Activated CD4-positive, alpha-beta T cell treated with anti-CD3 and anti-CD28 coated beads for 48 hours (primary cell): ENCODE data around the gene DDX54.
A peak's percentile ranks its signal among the peaks of the same experiment; 100 is the strongest.
"Not testable (repeated sequence)": the region's sequence is repeated elsewhere in the genome, so short reads cannot be mapped to it uniquely, and the experiment has no call there.

Experiments used
- DNase-seq: peaks from one replicate; pipeline ENCODE4 v3.0.0-alpha.2; 2020

DDX54 gene

DNA sequence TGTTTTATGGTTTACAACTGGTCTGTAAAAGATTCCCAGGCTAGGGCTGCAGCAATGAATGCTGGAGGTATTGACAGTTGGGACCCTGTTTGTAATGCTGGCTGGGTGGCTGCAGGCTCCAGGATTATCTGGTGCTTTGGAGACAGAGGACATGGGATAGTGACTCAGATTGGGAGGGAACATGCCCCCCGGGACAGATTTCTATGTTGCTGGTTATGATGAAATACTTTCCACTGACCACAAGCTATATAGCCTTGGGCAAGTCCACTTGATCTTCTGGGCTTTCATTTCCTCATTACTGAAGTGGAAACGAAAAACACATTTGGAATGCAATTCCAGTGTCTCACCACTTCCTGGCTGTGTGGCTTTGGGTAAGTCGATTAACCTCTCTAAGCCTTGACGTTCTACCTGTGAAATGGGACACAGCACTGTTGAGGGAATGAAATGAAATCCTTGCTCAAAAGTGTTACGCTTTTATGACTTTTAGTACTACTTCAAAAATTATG lies 29.7 kb upstream of the DDX54 start:
- no peak for DNase-seq

DNA sequence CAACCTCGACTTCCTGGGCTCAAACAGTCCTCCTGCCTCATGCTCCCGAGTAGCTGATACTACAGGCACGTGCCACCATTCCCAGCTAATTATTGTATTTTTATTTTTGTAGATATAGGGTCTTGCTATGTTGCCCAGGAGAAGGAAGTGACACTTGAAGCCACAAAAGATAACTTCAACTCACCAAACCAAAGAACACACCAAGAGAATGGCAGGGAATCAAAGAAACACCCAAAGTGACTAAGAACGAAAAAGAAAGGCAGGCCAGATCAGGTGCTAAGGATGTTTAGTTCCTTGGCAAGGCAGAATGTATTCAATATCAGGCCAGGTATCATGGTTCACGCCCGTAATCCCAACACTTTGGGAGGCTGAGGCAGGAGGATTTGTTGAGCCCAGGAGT lies 25.9 kb upstream of the DDX54 start:
- DNase-seq: no peak

DNA sequence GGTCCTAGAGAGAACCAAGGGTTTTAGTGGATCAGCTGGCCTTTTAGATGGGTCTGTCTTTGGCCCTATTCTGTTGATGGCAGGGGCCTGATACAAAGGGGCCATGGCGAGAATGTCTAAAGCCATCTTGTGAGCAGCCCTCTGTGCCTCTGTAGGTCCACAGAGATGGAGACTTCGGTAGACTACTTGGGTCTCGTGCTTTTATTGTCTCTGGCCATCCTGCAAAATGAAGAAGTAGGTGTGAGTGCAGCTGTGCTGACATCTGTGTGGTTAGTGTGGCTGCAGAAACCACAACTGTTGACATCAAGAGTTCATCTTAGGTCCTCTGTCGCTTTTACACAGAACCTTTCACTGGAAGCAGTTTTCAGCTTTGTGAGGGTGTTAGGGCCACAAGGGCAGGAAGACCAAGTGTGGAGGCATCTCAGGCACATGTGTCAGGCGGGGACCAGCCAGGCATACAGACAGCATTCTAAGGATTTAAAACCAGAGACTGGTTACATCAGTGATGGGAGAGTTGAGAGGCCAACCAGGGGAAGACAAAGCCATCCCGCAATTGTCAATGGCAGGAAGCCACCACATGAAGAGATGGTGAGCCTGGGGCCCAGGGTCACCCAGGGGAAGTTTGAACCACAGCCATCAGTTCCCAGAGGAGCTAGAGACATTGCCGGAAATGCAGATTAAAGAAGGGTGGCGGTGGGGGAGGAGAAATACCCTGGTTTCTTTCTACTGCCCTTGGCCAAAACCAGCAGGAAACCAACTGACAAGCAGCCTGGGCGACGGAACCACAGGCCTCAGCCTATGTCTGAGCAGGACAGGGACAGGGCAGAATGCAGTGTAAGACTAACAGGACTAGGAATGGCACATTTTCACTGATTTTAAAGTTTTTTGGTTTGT lies 23.0 kb upstream of the DDX54 start:
- DNase-seq: peak; percentile 71

DNA sequence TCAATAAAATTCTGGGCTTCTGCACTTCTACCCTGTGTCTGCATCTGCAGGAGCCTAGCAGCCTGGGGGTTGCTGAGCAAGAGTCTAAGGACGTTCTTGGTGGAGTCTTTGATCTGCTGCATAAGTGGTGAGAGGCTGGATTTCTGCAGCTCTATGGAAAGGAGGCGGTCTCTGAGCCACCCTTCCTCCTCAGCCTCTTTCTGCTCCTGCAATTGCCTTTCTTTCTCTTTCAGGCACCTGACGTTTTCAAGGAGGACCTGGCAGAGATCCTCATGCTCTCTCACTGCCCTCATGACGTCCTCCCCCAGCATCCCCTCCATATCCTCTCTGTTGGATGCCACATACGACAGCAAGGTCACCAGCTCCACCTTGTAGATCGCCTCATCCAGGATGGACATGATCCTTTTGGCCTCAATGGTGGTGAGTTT lies 22.3 kb upstream of the DDX54 start:
- no peak for DNase-seq

DNA sequence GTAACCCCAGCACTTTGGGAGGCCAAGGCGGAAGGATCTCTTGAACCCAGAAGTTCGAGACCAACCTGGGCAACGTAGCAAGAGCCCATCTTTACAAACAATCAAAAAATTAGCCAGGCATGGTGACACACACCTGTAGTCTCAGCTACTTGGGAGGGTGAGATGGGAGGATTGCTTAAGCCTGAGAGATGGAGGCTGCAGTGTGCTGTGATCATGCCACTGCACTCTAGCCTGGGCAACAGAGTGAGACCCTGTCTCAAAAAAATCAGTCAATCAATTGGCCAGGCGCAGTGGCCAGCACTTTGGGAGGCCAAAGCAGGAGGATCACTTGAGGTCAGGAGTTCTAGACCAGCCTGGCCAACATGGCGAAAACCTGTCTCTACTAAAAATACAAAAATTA lies 21.5 kb upstream of the DDX54 start:
- not testable (repeated sequence) for DNase-seq

DNA sequence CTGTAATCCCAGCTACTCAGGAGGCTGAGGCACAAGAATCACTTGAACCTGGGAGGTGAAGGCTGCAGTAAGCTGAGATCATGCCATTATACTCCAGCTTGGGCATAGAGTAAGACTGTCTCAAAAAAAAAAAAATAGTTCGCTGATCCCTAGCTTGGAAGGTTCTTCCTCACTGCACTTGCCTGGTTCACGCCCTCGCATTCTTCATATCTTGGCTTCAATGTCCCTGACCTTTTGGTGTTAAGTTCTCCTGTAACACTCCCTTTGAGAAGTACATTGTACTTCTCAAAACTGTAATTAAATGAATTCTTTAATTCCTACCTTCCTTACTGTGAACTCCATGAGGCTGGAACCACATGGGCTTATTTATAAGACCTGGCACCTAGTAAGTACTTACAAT lies 19.5 kb upstream of the DDX54 start:
- DNase-seq: no peak

DNA sequence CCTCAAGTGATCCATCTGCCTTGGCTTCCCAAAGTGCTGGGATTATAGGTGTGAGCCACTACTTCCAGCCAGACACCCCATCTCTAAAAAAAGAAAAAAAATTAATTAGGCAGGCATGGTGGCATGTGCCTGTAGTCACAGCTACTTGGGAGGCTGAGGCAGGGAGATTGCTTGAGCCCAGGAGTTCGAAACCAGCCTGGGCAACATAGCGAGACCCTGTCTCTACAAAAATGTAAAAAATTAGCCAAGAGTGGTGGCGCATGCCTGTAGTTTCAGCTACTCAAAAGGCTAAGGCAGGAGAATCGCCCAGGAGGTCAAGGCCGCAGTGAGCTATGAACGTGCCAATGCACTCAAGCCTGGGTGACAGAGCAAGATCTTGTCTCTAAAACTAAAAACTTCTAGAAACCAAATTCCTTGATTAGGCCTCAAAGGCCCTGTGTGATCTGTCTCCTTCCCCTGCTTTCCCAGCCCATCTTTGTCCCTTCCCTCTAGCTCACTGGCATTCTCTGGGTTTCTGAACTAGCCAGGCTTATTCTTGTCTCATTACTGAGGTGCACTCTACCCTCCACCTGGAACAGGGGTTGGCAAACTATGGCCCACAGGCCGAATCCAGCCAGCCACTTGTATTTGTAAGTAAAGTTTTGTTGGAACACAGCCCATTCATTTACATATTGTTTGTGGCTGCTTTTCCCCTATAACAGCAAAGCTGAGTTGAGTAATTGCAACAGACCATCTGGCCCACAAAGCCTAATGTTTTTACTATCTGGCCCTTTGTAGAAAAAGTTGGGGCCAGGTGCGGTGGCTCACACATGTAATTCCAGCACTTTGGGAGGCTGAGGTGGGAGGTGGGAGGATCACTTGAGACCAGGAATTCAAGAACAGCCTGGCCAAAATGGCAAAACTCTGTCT lies 18.8 kb upstream of the DDX54 start:
- DNase-seq: no peak

DNA sequence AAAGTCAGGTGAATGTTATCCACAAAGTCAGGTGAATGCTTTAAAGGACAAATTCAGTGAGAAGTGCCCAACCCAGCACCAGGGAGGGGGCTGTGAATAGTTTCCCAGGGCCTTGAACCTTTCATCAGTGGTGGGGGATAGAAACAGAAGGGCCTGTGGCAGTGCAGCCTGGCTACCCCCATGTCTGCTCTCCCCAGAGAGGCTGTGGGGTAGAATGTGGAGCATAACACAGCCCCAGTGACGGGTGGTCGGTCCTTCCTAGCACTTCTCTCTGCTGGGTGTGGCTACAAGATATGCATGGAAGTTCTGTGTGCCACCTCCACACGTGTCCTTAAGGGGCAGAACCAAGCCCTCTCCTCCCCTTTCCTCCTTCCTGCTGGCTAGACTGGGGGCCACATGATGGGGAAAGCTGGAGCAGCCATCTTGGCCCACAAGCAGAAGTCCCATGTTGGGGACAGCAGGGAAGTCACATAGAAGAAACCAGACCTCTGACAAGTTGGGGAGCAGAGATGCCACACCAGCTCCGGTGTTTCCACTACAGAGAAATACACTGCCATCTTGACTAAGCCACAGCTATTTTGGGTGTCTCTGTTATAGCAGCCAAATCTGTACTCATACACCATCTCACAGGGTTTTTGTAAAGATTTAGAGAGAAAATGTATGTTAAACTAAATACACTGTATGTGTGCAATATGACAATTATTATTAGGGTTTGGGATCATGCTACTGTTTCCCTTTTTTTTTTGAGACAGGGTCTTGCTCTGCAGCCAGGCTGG lies 17.2 kb upstream of the DDX54 start:
- no peak for DNase-seq

DNA sequence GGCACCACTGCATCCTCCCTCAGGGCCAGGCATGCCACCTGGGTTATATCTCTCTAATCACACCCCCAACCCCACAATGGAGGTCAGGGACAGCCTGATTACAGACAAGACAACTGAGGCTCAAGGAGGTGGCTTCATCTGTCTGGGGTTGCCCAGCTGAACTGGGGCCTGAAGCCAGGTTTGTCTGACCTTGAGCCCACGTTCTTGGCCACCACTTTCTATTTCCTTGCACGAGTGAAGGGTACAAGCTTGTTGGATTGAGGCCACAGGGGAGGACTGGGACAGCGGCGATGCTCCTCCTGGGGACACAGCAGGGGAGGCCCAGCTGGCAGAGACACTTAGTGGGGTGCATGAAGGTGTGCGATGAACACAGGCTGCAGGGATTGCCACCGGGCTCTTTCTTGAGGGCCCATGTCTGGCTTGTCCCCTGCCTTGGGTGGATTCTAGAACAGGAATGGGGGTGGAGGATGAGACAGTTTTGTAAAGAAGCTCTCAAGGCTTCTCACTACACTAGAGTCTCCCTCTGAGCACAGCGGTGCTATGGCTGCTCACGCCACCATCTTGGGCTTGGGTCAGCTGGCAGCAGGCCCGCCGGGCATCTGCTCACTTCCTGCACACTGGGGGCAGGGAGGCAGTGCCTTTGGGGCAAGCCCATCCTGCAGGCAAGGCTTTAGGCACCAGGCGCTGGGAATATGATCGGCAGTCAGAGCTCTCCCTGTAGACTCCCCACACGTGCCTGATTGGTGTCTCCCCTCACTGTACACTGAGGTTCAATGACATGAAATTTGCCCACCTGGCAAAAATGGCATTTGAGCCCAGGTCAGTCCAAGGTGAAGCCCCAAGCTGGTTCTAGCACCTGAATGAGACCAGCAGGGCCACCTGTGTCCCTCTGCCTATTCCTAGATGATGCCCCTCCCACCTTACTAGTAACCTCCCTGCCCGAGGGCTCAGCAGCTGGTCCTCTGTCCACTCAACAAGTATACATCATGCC lies 16.2 kb upstream of the DDX54 start:
- DNase-seq: no peak

DNA sequence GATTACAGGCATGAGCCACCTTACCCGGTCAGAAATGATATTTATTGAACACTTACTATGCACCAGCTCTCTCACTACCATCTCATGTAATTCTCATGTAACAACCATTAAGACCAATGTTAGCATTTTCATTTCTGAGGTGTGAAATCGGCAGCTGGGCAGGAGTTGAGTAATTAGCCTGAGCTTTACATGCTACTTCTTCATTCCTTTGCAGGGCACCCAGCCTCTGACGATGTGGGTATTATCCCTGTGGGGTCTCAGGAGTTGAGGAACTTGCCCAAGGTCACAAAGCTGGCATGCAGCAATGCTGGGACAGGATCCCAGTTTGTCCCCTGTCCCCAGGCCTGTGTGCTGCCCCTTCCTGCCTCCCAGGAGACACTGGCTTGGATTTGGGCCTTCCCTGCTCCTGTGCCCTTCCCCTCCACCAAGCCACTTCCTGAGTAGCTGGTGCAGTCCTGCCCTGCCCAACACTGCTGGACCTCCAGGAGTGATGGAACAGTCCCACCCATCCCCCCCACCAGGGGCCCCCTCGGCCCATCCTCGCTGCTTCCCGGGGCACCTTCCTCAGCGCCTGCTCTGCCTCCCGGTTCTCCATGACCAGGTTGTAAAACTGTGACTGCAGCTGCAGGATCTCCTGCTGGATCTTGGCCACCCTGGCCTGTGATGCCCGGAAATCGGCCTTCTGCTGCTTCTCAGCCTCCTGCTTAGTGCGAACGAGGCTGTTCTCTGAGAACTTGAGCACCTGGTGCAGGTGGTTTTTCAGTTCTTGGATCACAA lies 14.9 kb upstream of the DDX54 start:
- DNase-seq: no peak

DNA sequence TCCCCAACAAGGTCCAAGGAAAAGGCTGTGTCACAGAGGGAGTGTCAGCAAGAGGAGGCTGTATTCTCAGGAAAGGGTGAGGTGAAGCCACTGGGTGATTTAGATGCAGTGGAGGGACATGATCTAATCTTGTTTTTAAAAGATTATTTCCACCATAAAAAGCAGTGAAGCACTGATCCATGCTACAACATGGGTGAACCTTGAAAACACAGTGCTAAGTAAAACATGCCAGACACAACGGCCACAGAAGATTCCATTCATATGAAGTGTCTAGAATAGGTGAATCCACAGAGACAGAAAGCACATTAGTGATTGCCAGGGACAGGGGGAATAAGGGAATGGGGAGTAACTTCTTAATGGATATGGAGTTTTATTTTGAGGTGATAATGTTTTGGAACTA lies 13.0 kb upstream of the DDX54 start:
- no peak for DNase-seq

DNA sequence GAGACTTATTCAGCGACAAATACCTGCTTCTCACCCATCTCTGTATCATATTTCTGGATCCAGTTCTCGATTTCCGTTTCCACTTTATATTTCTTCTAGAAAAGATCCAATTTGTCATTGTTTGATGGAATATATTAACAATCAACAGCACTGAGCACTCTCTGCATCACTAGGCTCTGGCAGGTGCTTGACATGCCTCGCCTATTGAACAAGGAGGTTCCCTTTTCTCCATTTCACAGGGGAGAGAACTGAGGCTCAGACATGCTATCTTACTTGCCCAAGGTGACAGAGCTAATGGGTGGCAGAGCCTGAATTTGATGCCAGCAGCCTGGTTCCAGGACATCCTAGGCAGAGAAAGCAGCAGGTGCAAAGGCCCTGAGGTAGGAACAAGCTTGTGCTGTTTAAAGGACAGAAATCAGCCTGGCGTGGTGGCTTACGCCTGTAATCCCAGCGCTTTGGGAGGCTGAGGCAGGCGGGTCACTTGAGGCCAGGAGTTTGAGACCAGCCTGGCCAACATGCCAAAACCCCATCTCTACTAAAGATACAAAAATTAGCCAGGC lies 12.3 kb upstream of the DDX54 start:
- DNase-seq: no peak

DNA sequence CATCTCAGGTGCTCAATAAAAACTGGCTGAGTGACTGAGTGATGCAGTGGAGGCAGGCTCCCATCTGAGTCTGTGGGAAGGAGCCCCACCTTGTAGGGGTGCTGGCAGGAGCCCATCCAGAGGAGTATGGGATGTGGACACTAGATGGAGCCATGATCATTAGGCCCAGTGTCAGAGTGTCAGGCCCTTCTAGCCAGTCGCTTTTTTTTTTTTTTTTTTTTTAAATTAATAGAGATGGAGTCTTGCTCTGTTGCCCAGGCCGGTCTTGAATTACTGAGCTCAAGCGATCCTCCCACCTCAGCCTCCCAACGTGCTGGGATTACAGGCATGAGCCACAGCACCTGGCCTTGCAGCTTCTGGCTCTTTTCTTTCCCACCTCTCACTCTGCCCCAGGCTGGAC lies 11.7 kb upstream of the DDX54 start:
- DNase-seq: peak; percentile 67

DNA sequence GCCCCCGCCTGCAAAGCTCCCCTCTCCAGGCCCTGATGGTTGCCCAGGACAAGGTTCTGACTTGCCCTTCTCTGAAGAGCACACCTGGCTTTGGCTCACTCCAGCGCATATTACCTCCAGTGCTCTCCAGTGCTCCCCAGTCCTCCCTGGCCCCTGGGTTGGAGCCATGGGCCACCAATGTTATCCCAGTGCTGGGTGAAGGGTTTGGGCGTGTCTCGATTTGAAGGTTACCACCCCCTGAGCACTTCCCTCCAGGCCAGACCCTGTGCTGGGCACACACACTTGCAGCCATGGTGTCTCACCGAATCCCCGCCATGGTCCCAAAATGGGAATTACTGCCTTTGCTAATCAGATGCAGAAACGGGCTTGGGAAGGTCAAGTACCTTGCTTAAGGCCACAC lies 11.3 kb upstream of the DDX54 start:
- DNase-seq: no peak

DNA sequence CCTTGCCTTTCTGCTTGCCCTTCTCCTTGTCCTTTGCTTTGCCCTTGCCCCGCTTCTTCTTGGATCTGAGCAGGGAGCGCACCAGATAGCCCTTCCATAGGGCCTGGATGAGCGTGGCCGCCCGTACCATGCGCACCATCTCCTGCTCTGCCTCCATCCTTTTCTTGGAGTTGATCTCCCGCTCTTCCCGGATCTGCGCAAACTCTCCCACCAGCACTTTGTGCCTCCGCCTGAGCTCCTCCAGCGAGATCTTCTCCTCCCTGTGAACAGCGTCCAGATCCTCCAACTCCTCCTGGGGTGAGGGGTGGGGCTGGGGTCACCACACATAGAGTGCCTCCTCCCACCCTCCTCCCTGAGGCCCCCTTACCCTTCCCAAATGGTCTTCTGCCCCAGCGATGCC lies 10.3 kb upstream of the DDX54 start:
- DNase-seq: no peak

DNA sequence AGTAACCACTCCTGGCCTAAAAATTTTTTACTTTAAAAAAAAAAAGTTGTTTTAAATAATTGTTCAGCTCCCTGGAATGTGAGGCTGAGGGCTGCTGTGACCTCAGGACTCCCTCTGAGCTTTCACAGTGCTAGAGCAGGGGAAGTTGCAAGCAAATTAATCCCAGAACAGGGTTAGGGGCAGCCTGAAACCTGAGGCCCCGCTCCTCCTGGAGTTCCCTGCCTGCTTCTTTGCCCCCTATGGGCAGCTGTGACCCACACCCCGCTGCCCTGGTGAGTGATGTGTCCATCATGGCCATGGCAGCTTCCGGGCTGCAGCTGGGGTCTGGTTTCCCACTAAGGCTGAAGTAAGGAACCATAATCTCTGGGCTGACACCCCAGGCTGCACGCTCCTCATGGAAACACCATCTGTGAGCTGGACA lies 9.7 kb upstream of the DDX54 start:
- DNase-seq: no peak

DNA sequence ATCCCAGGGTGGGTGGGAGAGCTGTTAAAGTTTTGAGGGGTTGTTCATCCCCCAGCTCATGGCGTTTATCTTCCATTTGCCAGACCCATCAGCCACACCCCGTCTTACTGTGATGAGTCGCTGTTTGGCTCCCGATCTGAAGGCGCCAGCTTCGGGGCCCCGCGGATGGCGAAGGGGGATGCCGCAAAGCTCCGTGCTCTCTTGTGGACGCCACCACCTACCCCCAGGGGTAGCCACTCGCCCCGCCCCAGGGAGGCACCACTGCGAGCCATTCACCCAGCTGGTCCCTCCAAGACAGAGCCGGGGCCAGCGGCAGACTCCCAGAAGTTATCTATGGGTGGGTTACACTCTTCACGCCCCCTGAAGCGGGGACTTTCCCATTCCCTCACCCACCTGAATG lies 5.9 kb upstream of the DDX54 start:
- DNase-seq: no peak

DNA sequence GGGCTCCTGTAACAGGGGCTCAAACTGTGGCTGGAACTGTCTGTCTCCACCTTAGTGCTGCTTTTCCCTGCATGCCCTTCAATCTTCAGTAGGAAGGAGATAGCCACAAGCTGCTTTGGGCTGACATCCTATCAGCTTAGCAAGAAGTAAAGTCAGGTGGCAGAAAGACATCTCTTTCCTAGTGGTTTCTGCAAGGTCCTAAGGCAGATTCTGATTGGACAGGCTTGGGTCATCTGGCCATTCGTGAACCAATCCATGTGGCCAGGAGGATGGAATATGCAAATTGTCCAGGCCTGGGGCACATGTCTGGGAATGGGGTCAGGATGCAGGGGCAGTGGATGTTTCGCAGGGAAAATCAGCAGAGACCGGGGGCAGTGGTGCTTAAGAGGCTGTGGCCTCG lies 5.5 kb upstream of the DDX54 start:
- DNase-seq: no peak

DNA sequence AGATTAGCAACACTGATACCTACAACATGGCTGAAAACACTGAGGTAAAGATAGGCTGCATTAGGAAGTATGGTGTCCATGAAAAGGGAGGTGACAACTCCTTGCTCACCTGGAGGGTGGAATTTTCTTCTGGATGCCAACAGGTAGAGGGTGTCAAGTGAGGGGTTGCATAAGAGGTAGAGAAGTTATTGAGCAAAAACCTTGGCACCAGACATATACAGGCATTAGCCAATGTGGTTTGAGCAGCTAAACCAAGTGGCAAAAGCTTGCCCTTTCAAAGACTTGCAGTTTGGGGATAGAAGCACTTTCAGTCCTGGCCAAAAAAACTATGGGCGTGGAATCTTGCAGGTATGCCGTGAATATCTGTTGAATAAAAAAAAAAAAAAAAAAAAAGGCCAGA lies 4.1 kb upstream of the DDX54 start:
- DNase-seq: no peak

DNA sequence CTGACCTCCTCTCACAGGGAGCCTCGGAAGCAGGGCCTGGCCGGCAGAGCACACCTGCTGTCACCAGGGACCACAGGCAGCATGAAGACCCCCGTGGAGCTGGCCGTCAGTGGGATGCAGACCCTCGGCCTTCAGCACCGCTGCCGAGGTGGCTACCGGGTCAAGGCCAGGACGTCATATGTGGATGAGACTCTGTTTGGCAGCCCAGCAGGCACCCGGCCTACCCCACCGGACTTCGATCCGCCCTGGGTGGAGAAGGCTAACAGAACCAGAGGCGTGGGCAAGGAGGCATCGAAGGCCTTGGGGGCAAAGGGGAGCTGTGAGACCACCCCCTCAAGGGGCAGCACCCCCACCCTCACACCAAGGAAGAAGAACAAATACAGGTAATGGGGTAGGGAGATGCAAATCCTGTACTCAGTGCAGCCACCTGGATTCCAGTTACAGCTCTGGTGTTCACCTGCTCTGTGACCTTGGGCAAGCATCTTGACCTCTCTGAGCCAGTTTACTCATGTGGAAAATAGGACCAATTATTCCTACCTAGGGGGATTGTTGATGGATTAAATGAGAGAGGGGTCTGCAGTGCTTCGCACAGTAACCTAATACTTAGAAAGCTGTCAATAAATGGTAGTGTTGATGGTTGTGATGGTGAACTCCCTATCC lies 1.5 kb upstream of the DDX54 start:
- no peak for DNase-seq
